ENCODE results near the gene KCNK5.

Gene KCNK5

GRCh38 chr6:39196673-39197091 is 32.6 kb downstream of the KCNK5 start:
- DNase-seq, result no peak

GRCh38 chr6:39195792-39196385 is 33.4 kb downstream of the KCNK5 start:
- no peak for DNase-seq

- DNase-seq, result no peak
Measured at GRCh38 chr6:39194466-39194865, 34.8 kb downstream of the KCNK5 start.

- no peak for DNase-seq
Measured at GRCh38 chr6:39193201-39193791, 36.0 kb downstream of the KCNK5 start.

- no peak for DNase-seq
Measured at GRCh38 chr6:39192736-39193135, 36.5 kb downstream of the KCNK5 start.

- DNase-seq, result no peak
Measured at GRCh38 chr6:39191236-39191930, 37.9 kb downstream of the KCNK5 start.

GRCh38 chr6:39190545-39191235 is 38.6 kb downstream of the KCNK5 start:
- no peak for DNase-seq

GRCh38 chr6:39189915-39190544 is 39.2 kb downstream of the KCNK5 start:
- DNase-seq, result peak in 2 of 3 experiments; percentile 2 to 7

GRCh38 chr6:39189131-39189530 is 40.1 kb downstream of the KCNK5 start:
- DNase-seq, result no peak

- DNase-seq, result no peak
Measured at GRCh38 chr6:39188571-39188970, 40.7 kb downstream of the KCNK5 start.

- no peak for DNase-seq
Measured at GRCh38 chr6:39188098-39188450, 41.2 kb downstream of the KCNK5 start.

- DNase-seq, result no peak
Measured at GRCh38 chr6:39184906-39185580, 44.2 kb downstream of the KCNK5 start.

GRCh38 chr6:39182604-39183003 is 46.7 kb downstream of the KCNK5 start:
- DNase-seq, result peak in 1 of 3 experiments; percentile 30

- DNase-seq, result no peak
Measured at GRCh38 chr6:39181826-39182225, 47.4 kb downstream of the KCNK5 start.

- DNase-seq, result no peak
Measured at GRCh38 chr6:39181333-39181732, 47.9 kb downstream of the KCNK5 start.

GRCh38 chr6:39178804-39179203 is 50.5 kb downstream of the KCNK5 start:
- no peak for DNase-seq

- no peak for DNase-seq
Measured at GRCh38 chr6:39178235-39178634, 51.0 kb downstream of the KCNK5 start.

- no peak for DNase-seq
Measured at GRCh38 chr6:39177130-39177529, 52.1 kb downstream of the KCNK5 start.

GRCh38 chr6:39173270-39173669 is 56.0 kb downstream of the KCNK5 start:
- no peak for DNase-seq

GRCh38 chr6:39172377-39172757 is 56.9 kb downstream of the KCNK5 start:
- no peak for DNase-seq

- DNase-seq, result no peak
Measured at GRCh38 chr6:39171489-39172376, 57.5 kb downstream of the KCNK5 start.

GRCh38 chr6:39170860-39171259 is 58.4 kb downstream of the KCNK5 start:
- no peak for DNase-seq

Measured in NCI-H1417 (cell line).